ENCODE data around the gene CAPN13.

DNA sequence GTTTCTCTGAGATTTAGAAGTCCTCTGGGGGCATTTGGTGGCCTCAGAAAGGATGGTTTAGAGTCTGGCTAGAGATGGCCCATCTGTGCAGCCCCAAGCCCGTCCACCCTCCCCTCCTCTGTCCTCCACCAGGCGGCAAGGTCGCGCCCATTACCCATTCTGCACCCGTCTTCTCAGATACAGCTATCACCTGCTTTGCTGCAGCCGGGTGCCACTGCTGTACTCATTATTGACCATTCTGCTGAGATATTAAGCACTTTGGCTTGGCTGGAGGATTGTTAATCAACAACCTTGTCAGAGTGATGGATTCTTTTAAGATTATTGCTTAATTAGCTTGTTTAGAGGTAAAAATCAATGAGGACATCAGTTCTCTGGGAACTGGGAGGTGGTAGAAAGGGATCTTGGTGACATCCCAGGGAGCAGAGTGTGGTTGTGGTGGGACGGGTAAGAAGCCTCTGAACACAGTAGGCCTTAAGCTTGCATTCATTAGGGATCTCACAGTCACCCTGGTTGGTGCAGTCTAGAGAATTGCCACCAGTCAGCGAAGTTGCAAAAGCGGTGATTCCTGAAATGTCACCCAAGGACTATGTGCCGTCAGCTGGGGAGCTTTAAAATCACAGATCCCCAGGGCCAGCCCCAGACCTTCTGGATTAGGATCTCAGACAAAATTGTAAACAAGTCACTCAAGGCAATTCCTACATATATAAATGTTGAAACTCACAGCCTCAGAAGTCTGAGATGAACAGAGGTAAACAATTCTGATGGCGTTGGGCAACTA lies 90.9 kb downstream of the CAPN13 start:
- TF ChIP-seq CTCF (IDR thresholded peaks at IDR 0.05) = no peak
- no peak for TF ChIP-seq POLR2AphosphoS5 (IDR thresholded peaks at IDR 0.05; ENCODE audit: low read depth, low read length)
- TF ChIP-seq REST (IDR thresholded peaks at IDR 0.05; ENCODE audit: insufficient read depth in 1 of 2, low read depth in 2 of 2, low read length in 1 of 2) = no peak
- no peak for TF ChIP-seq TCF7L2 (IDR thresholded peaks at IDR 0.05; ENCODE audit: low read depth, low read length)
- no peak for TF ChIP-seq SIN3A (IDR thresholded peaks at IDR 0.05; ENCODE audit: borderline replicate concordance, insufficient read depth, low read depth, low read length)
